WTC11 (cell line): Measurements from ENCODE around the gene MTMR10. TPM values are rescaled to one million over a fixed set of nuclear protein-coding genes. Genes with fewer than 3 reads are reported as not detected.

Experiments
- ATAC-seq: fragments of 200-7000 bp; cut with Tn5 transposase; 2 replicates; pipeline ENCODE4 v1.10.0; 2021; ENCODE audit warnings: mild to moderate bottlenecking, moderate library complexity
- CTCF ChIA-PET: fragments of 300-600 bp; sonication (Branson Sonifier 250); formaldehyde crosslinking; loops from one replicate; lab custom pipeline; 2021; ENCODE audit warnings: antibody characterized with exemption; lab: Charles Lee
- POLR2A ChIA-PET: fragments of 350-600 bp; sonication (Branson Sonifier 250); formaldehyde crosslinking; loops from one replicate; lab custom pipeline; 2021; ENCODE audit warnings: antibody characterized with exemption; lab: Charles Lee
- DNase-seq: peaks from one replicate; pipeline ENCODE4 v3.0.0; 2021; ENCODE audit warnings: low spot score
- H3K27ac Mint-ChIP-seq: 2 replicates; pipeline ENCODE4 v1.8.0; 2021; ENCODE audit warnings: mixed read lengths
- H3K27me3 Mint-ChIP-seq: 2 replicates; pipeline ENCODE4 v1.8.0; 2021; ENCODE audit warnings: low read depth, mild to moderate bottlenecking, moderate library complexity, mixed read lengths
- H3K36me3 Mint-ChIP-seq: 2 replicates; pipeline ENCODE4 v1.8.0; 2021; ENCODE audit warnings: mixed read lengths
- H3K4me1 Mint-ChIP-seq: 2 replicates; pipeline ENCODE4 v1.8.0; 2022; ENCODE audit warnings: mixed read lengths
- H3K4me3 Mint-ChIP-seq: 2 replicates; pipeline ENCODE4 v1.8.0; 2021; ENCODE audit warnings: mild to moderate bottlenecking, moderate library complexity, mixed read lengths
- H3K9me3 Mint-ChIP-seq: 2 replicates; pipeline ENCODE4 v1.8.0; 2021; ENCODE audit warnings: mixed read lengths
- ARID4B ChIP-seq: sonication (generic); formaldehyde crosslinking; IDR thresholded peaks from 2 replicates; pipeline ENCODE4 v1.8.0; 2023; ENCODE audit warnings: missing genetic modification reagents, mild to moderate bottlenecking, borderline replicate concordance
- CBFB ChIP-seq: sonication (generic); formaldehyde crosslinking; IDR thresholded peaks from 2 replicates; pipeline ENCODE4 v1.8.1; 2022; ENCODE audit warnings: mild to moderate bottlenecking, low read depth, missing genetic modification reagents
- CREB1 ChIP-seq: sonication (generic); formaldehyde crosslinking; IDR thresholded peaks from 2 replicates; pipeline ENCODE4 v1.8.0; 2023; ENCODE audit warnings: mild to moderate bottlenecking, missing genetic modification reagents
- EMX1 ChIP-seq: fragments of 250-450 bp; sonication (Bioruptor Pico); IDR thresholded peaks from 2 replicates; pipeline ENCODE4 v1.8.0; 2021; ENCODE audit warnings: mild to moderate bottlenecking
- FOXJ3 ChIP-seq: sonication (generic); formaldehyde crosslinking; IDR thresholded peaks from 2 replicates; pipeline ENCODE4 v1.9.0; 2021; ENCODE audit warnings: missing genetic modification reagents, mild to moderate bottlenecking, borderline replicate concordance
- GTF2I ChIP-seq: fragments of 250-450 bp; sonication (Bioruptor Pico); conservative IDR thresholded peaks from 2 replicates; pipeline ENCODE4 v1.4.0; 2021; ENCODE audit warnings: mild to moderate bottlenecking
- IRF2 ChIP-seq: sonication (generic); formaldehyde crosslinking; IDR thresholded peaks from 2 replicates; pipeline ENCODE4 v1.8.0; 2022; ENCODE audit warnings: low read depth, missing genetic modification reagents, borderline replicate concordance
- JUN ChIP-seq: sonication (generic); formaldehyde crosslinking; IDR thresholded peaks from 2 replicates; pipeline ENCODE4 v1.8.0; 2023; ENCODE audit warnings: mild to moderate bottlenecking, missing genetic modification reagents
- KAT7 ChIP-seq: sonication (generic); formaldehyde crosslinking; IDR thresholded peaks from 2 replicates; pipeline ENCODE4 v1.8.1; 2023; ENCODE audit warnings: missing genetic modification reagents, mild to moderate bottlenecking, borderline replicate concordance
- MYBL2 ChIP-seq: sonication (generic); formaldehyde crosslinking; IDR thresholded peaks from 2 replicates; pipeline ENCODE4 v1.8.1; 2023; ENCODE audit warnings: mild to moderate bottlenecking, moderate library complexity, missing genetic modification reagents
- NFATC4 ChIP-seq: fragments of 250-450 bp; sonication (Bioruptor Pico); IDR thresholded peaks from 2 replicates; pipeline ENCODE4 v1.9.0; 2021; ENCODE audit warnings: mild to moderate bottlenecking
- NR3C1 ChIP-seq: sonication (generic); formaldehyde crosslinking; conservative IDR thresholded peaks from 2 replicates; pipeline ENCODE4 v1.8.1; 2023; ENCODE audit warnings: low read depth, mild to moderate bottlenecking, missing genetic modification reagents
- PRDM15 ChIP-seq: sonication (generic); formaldehyde crosslinking; IDR thresholded peaks from 2 replicates; pipeline ENCODE4 v1.8.0; 2022; ENCODE audit warnings: missing genetic modification reagents
- RORB ChIP-seq: fragments of 250-450 bp; sonication (Bioruptor Pico); IDR thresholded peaks from 2 replicates; pipeline ENCODE4 v1.9.0; 2021; ENCODE audit warnings: mild to moderate bottlenecking
- SMAD3 ChIP-seq: sonication (generic); formaldehyde crosslinking; IDR thresholded peaks from 2 replicates; pipeline ENCODE4 v1.8.0; 2022; ENCODE audit warnings: missing genetic modification reagents, mild to moderate bottlenecking, borderline replicate concordance
- SP1 ChIP-seq: sonication (generic); formaldehyde crosslinking; conservative IDR thresholded peaks from 2 replicates; pipeline ENCODE4 v1.8.1; 2022; ENCODE audit warnings: missing genetic modification reagents
- TEAD1 ChIP-seq: sonication (generic); formaldehyde crosslinking; IDR thresholded peaks from 2 replicates; pipeline ENCODE4 v1.8.0; 2022; ENCODE audit warnings: mild to moderate bottlenecking, missing genetic modification reagents
- ZBTB21 ChIP-seq: sonication (generic); formaldehyde crosslinking; IDR thresholded peaks from 2 replicates; pipeline ENCODE4 v1.8.1; 2023; ENCODE audit warnings: mild to moderate bottlenecking, missing genetic modification reagents, borderline replicate concordance
- ZMAT4 ChIP-seq: fragments of 250-450 bp; sonication (Bioruptor Pico); IDR thresholded peaks from 2 replicates; pipeline ENCODE4 v1.9.0; 2021; ENCODE audit warnings: mild to moderate bottlenecking
- ZNF423 ChIP-seq: fragments of 250-450 bp; sonication (Bioruptor Pico); IDR thresholded peaks from 2 replicates; pipeline ENCODE4 v2.1.2; 2022; ENCODE audit warnings: mild to moderate bottlenecking, moderate library complexity
- total RNA-seq: library from RNA; stranded (reverse); gene quantifications from 3 replicates; pipeline ENCODE4 v1.2.3, GENCODE V29; 2021
- TF ChIP-seq, protein P1 (sequence below): sonication (generic); formaldehyde crosslinking; IDR thresholded peaks from 2 replicates; pipeline ENCODE4 v1.8.1; 2022; ENCODE audit warnings: low read depth, missing genetic modification reagents, borderline replicate concordance
- TF ChIP-seq, protein P2 (sequence below): sonication (generic); formaldehyde crosslinking; IDR thresholded peaks from 2 replicates; pipeline ENCODE4 v1.8.1; 2023; ENCODE audit warnings: mild to moderate bottlenecking, missing genetic modification reagents

MTMR10 gene
- total RNA-seq, 1 experiment from 2014 or later, result 15.9 TPM

GRCh38 chr15:31016446-31016915, 25.1 kb upstream of the MTMR10 start:
- H3K27ac Mint-ChIP-seq, result no peak overlapping the region
- DNase-seq (no peak), ATAC-seq (no peak)
- CTCF ChIA-PET, result no interaction called here
- POLR2A ChIA-PET, result no interaction called here
- no peak for TF ChIP-seq IRF2 (CRISPR knock-in tag)
- no peak for TF ChIP-seq FOXJ3
- TF ChIP-seq ZBTB21 (CRISPR knock-in tag), result no peak
- TF ChIP-seq RORB (CRISPR knock-in tag), result no peak
- no peak for TF ChIP-seq ZNF423 (CRISPR knock-in tag)
- no peak for TF ChIP-seq TEAD1 (CRISPR knock-in tag)
- TF ChIP-seq MYBL2, result no peak
- TF ChIP-seq CBFB (CRISPR knock-in tag), result no peak
- no peak for TF ChIP-seq EMX1
- no peak for TF ChIP-seq KAT7 (CRISPR knock-in tag)
- H3K27me3 Mint-ChIP-seq, result no peaks in the 10 kb centered on the region
- no peaks in the 10 kb centered on the region for H3K36me3 Mint-ChIP-seq
- H3K4me3 Mint-ChIP-seq, result no peak overlapping the region
- H3K9me3 Mint-ChIP-seq, result peaks cover 10% of the 10 kb centered on the region; the same call in 1 of the 2 replicates
- H3K4me1 Mint-ChIP-seq, result peaks cover 19% of the 10 kb centered on the region

DNA sequence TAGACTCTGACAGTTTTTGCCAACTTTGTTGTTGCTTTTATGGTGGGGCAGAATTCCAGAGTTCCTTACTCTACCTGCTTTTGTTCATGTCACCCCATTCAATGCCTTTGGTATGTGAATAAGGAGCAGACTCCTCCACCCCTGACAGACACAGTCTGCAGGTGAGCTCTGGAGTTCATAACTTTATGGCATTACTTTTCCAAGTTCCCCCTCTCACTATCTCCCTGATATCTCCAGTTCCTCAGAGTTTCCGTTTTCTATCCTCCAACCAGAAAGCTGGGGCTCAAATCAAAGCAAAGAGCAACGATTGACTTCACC, 23.1 kb upstream of the MTMR10 start:
- Mint-ChIP-seq H3K27ac (peak overlapping the region; percentile 42), H3K36me3 (no peaks in the 10 kb centered on the region), H3K27me3 (no peaks in the 10 kb centered on the region), H3K9me3 (peaks cover 10% of the 10 kb centered on the region; the same call in 1 of the 2 replicates), H3K4me3 (no peak overlapping the region)
- POLR2A ChIA-PET, result no interaction called here
- DNase-seq, result no peak
- TF ChIP-seq SP1 (CRISPR knock-in tag), result no peak
- TF ChIP-seq JUN, result no peak
- TF ChIP-seq PRDM15 (CRISPR knock-in tag), result no peak
- TF ChIP-seq GTF2I (CRISPR knock-in tag), result no peak
- TF ChIP-seq, all 79 proteins: peak for 0
- H3K4me1 Mint-ChIP-seq, result peaks cover 19% of the 10 kb centered on the region
- peak; percentile 58 for ATAC-seq
- CTCF ChIA-PET, result interaction anchor here (0.5 to 2.1 kb wide), 7 partner anchors 9 to 201 kb away, joined by 3 to 11 read pairs (median 5); partner anchors contain the start of gene MTMR10

- no peaks in the 10 kb centered on the region for H3K36me3 Mint-ChIP-seq
- ChIA-PET POLR2A (no interaction called here), CTCF (interaction anchor here (0.5 to 2.1 kb wide), 5 partner anchors 9 to 201 kb away, joined by 3 to 11 read pairs (median 5); partner anchors contain the start of gene MTMR10)
- peaks cover 10% of the 10 kb centered on the region; the same call in 1 of the 2 replicates for H3K9me3 Mint-ChIP-seq
- ATAC-seq (peak; percentile 41), DNase-seq (no peak)
- H3K4me1 Mint-ChIP-seq, result peaks cover 19% of the 10 kb centered on the region
- H3K27ac Mint-ChIP-seq, result peak overlapping the region; percentile 42; the same call in 1 of the 2 replicates
- H3K27me3 Mint-ChIP-seq, result no peaks in the 10 kb centered on the region
- TF ChIP-seq SMAD3 (CRISPR knock-in tag), result no peak
- no peak for TF ChIP-seq JUN
- no peak for TF ChIP-seq NR3C1 (CRISPR knock-in tag)
- TF ChIP-seq NFATC4 (CRISPR knock-in tag), result no peak
- TF ChIP-seq ARID4B (CRISPR knock-in tag), result no peak
- TF ChIP-seq, protein P1, sequence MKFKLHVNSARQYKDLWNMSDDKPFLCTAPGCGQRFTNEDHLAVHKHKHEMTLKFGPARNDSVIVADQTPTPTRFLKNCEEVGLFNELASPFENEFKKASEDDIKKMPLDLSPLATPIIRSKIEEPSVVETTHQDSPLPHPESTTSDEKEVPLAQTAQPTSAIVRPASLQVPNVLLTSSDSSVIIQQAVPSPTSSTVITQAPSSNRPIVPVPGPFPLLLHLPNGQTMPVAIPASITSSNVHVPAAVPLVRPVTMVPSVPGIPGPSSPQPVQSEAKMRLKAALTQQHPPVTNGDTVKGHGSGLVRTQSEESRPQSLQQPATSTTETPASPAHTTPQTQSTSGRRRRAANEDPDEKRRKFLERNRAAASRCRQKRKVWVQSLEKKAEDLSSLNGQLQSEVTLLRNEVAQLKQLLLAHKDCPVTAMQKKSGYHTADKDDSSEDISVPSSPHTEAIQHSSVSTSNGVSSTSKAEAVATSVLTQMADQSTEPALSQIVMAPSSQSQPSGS (CRISPR knock-in tag), result no peak
- no peak for TF ChIP-seq CREB1 (CRISPR knock-in tag)
- no peak for TF ChIP-seq ZMAT4 (CRISPR knock-in tag)
- TF ChIP-seq, protein P2, sequence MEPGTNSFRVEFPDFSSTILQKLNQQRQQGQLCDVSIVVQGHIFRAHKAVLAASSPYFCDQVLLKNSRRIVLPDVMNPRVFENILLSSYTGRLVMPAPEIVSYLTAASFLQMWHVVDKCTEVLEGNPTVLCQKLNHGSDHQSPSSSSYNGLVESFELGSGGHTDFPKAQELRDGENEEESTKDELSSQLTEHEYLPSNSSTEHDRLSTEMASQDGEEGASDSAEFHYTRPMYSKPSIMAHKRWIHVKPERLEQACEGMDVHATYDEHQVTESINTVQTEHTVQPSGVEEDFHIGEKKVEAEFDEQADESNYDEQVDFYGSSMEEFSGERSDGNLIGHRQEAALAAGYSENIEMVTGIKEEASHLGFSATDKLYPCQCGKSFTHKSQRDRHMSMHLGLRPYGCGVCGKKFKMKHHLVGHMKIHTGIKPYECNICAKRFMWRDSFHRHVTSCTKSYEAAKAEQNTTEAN, result no peak
- H3K4me3 Mint-ChIP-seq, result no peak overlapping the region
Observed at GRCh38 chr15:31013863-31014607, 22.6 kb upstream of the MTMR10 start.
